DND-41 (cell line): ENCODE data around the gene MRPS7.

Experiments
- EZH2 ChIP-seq: IDR thresholded peaks from 3 replicates; pipeline ENCODE4 v1.6.1; 2012; ENCODE audit warnings: borderline replicate concordance, low read depth, mild to moderate bottlenecking, moderate library complexity, low read length, inconsistent platforms; ENCODE audit not compliant: severe bottlenecking
- TF ChIP-seq, protein P1 (sequence below): IDR thresholded peaks from 2 replicates; pipeline ENCODE4 v1.5.1; 2012; ENCODE audit warnings: borderline replicate concordance, low read length, moderate library complexity, mild to moderate bottlenecking; ENCODE audit not compliant: poor library complexity, severe bottlenecking; ENCODE audit errors: extremely low read depth

GRCh38 chr17:75307957-75308731, 46.5 kb downstream of the MRPS7 start:
- TF ChIP-seq, protein P1, sequence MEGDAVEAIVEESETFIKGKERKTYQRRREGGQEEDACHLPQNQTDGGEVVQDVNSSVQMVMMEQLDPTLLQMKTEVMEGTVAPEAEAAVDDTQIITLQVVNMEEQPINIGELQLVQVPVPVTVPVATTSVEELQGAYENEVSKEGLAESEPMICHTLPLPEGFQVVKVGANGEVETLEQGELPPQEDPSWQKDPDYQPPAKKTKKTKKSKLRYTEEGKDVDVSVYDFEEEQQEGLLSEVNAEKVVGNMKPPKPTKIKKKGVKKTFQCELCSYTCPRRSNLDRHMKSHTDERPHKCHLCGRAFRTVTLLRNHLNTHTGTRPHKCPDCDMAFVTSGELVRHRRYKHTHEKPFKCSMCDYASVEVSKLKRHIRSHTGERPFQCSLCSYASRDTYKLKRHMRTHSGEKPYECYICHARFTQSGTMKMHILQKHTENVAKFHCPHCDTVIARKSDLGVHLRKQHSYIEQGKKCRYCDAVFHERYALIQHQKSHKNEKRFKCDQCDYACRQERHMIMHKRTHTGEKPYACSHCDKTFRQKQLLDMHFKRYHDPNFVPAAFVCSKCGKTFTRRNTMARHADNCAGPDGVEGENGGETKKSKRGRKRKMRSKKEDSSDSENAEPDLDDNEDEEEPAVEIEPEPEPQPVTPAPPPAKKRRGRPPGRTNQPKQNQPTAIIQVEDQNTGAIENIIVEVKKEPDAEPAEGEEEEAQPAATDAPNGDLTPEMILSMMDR, result no peak
- TF ChIP-seq EZH2, result no peak
